H1 (cell line): ENCODE measurements around the gene ZNF835.

ENCODE experiments used
- CEBPB ChIP-seq: IDR thresholded peaks from 2 replicates; pipeline ENCODE4 v1.6.1; 2012; ENCODE audit warnings: low read depth, low read length
- CTCF ChIP-seq, 3 experiments: IDR thresholded peaks; 1 replicate in 2 of 3; 2 replicates in 1 of 3; pipeline versions ENCODE4 v1.5.1 to v1.6.1; 2011; ENCODE audit warnings: low read length in 3 of 3, mild to moderate bottlenecking in 3 of 3, inconsistent platforms in 2 of 3, low read depth in 1 of 3, moderate library complexity in 1 of 3; ENCODE audit not compliant: insufficient read depth in 1 of 3; ENCODE audit errors: control extremely low read depth in 1 of 3
- KDM1A ChIP-seq: fragments of 200-600, 300-600 bp; sonication (generic); IDR thresholded peaks from 2 replicates; pipeline ENCODE4 v1.7.1; 2016; ENCODE audit warnings: mild to moderate bottlenecking, low read length, borderline replicate concordance
- RFX5 ChIP-seq: IDR thresholded peaks from 2 replicates; pipeline ENCODE4 v1.6.1; 2011; ENCODE audit warnings: low read depth, low read length, improper control_type of control experiment, borderline replicate concordance
- SIN3A ChIP-seq, 2 experiments: IDR thresholded peaks in 1 of 2; conservative IDR thresholded peaks in 1 of 2; 2 replicates each; pipeline ENCODE4 v1.6.1; 2011 to 2012; ENCODE audit warnings: low read length in 2 of 2, improper control_type of control experiment in 1 of 2, low read depth in 1 of 2, mild to moderate bottlenecking in 1 of 2
- ZNF274 ChIP-seq: IDR thresholded peaks from 2 replicates; pipeline ENCODE4 v1.7.0; 2012; ENCODE audit warnings: low read length, borderline replicate concordance; ENCODE audit errors: extremely low read depth

- TF ChIP-seq KDM1A (no peak), ZNF274 (no peak), CTCF (IDR thresholded peaks at IDR 0.05; ENCODE audit: control extremely low read depth in 1 of 3, insufficient read depth in 1 of 3, low read depth in 1 of 3, low read length in 3 of 3) (no peak), RFX5 (no peak), SIN3A (conservative IDR thresholded peaks at IDR 0.05 in 1 of 2, IDR thresholded peaks at IDR 0.05 in 1 of 2; ENCODE audit: low read depth in 1 of 2, low read length in 2 of 2) (no peak), CEBPB (no peak)
Observed at GRCh38 chr19:56712611-56713276, 41.2 kb upstream of the ZNF835 start.
